GM23338 (cell line): ENCODE measurements around the gene STON2.

Source experiments
- EZH2 ChIP-seq: fragments of 200-600 bp; sonication (generic); IDR thresholded peaks from one replicate; pipeline ENCODE4 v1.8.0; 2017; ENCODE audit warnings: antibody characterized with exemption, mild to moderate bottlenecking, low read depth; ENCODE audit not compliant: unreplicated experiment
- EZH2phosphoT487 ChIP-seq: fragments of 200-600 bp; sonication (generic); IDR thresholded peaks from one replicate; pipeline ENCODE4 v1.8.1; 2018; ENCODE audit warnings: antibody characterized with exemption; ENCODE audit not compliant: unreplicated experiment
- TF ChIP-seq, protein P1 (sequence below), 2 experiments: fragments of 200-600 bp in 1 of 2; sonication (generic) in 1 of 2; conservative IDR thresholded peaks; 2 replicates each; pipeline versions ENCODE4 v1.5.1 to v1.6.1; 2016 to 2017; ENCODE audit warnings: antibody characterized with exemption in 2 of 2, low read depth in 2 of 2, mild to moderate bottlenecking in 2 of 2, moderate library complexity in 1 of 2

DNA sequence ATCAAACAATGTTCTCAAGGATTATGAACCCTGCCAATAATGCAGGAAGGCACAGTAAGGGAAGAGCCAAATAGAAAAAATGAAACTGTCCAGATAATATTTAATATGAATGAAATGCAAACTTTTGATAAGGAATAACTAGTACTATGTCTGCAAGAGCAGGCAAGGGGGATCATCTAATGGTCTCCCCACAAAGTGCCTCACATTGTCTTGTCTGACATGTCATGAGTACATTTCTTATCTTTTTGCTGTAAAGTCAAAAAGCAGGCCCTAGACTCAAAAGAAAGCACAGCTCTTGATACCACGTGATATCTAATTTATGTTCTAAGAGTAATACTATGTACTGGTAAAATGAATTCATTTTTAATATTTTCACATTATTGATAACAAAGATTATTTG is 135.5 kb downstream of the STON2 start:
- TF ChIP-seq, protein P1, sequence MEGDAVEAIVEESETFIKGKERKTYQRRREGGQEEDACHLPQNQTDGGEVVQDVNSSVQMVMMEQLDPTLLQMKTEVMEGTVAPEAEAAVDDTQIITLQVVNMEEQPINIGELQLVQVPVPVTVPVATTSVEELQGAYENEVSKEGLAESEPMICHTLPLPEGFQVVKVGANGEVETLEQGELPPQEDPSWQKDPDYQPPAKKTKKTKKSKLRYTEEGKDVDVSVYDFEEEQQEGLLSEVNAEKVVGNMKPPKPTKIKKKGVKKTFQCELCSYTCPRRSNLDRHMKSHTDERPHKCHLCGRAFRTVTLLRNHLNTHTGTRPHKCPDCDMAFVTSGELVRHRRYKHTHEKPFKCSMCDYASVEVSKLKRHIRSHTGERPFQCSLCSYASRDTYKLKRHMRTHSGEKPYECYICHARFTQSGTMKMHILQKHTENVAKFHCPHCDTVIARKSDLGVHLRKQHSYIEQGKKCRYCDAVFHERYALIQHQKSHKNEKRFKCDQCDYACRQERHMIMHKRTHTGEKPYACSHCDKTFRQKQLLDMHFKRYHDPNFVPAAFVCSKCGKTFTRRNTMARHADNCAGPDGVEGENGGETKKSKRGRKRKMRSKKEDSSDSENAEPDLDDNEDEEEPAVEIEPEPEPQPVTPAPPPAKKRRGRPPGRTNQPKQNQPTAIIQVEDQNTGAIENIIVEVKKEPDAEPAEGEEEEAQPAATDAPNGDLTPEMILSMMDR (conservative IDR thresholded peaks at IDR 0.05; ENCODE audit: low read depth in 2 of 2) = no peak
- no peak for TF ChIP-seq EZH2phosphoT487
- TF ChIP-seq EZH2 = no peak
